Spinal cord (tissue), 10 donors: ENCODE results near the gene JMJD4. TPM values are rescaled to one million over a fixed set of nuclear protein-coding genes. Genes with fewer than 3 reads are reported as not detected.

Experiments used
- DNase-seq, 6 donors: peaks; one replicate each; pipeline versions ENCODE4 v3.0.0 to v3.0.0-alpha.2; 2013 to 2015; ENCODE audit warnings: low spot score in 6 of 6, low read depth in 4 of 6
- H3K27ac ChIP-seq: one replicate; pipeline ENCODE4 v1.5.1; 2013; ENCODE audit warnings: low read depth, low read length, control low read depth
- H3K27me3 ChIP-seq: one replicate; pipeline ENCODE4 v1.6.1; 2013; ENCODE audit warnings: low read length; ENCODE audit not compliant: control insufficient read depth, insufficient read depth
- H3K36me3 ChIP-seq: one replicate; pipeline ENCODE4 v1.6.1; 2013; ENCODE audit warnings: low read length; ENCODE audit not compliant: control insufficient read depth, insufficient read depth
- H3K4me1 ChIP-seq: one replicate; pipeline ENCODE4 v1.6.1; 2013; ENCODE audit warnings: low read length; ENCODE audit not compliant: control insufficient read depth, insufficient read depth
- H3K4me3 ChIP-seq: one replicate; pipeline ENCODE4 v1.5.1; 2013; ENCODE audit warnings: low read depth, low read length, control low read depth
- H3K9me3 ChIP-seq: one replicate; pipeline ENCODE4 v1.6.1; 2013; ENCODE audit warnings: low read length; ENCODE audit not compliant: control insufficient read depth, insufficient read depth
- WGBS: methylation state at CpG from one replicate; pipeline ENCODE4 v1.1.5; 2013; ENCODE audit warnings: missing lambda C conversion rate; ENCODE audit not compliant: insufficient coverage; 5-methylcytosine and 5-hydroxymethylcytosine counted together
- polyA plus RNA-seq, 2 donors: library from polyadenylated mRNA; unstranded; fragments of 120-200 nt; gene quantifications; one replicate each; pipeline ENCODE4 v1.2.1, GENCODE V29; 2013; ENCODE audit not compliant: insufficient read length in 2 of 2
- total RNA-seq, 2 donors: library from RNA; depleted of rRNA in 1 of 2; stranded (reverse); fragments of 120-200 nt in 1 of 2; fragments of >200 nt in 1 of 2; gene quantifications; one replicate each; pipeline versions ENCODE4 v1.2.3 to v1.2.4, GENCODE V29; 2013 to 2014
- donor health status: healthy.

Gene JMJD4
- total and polyA plus RNA-seq, 4 donors = 9.7 to 20.4 (median 16.5) TPM

GRCh38 chr1:227733751-227734545, 1.2 kb downstream of the JMJD4 start:
- 75% methylated on average over 21 of the region's 24 CpGs for WGBS
- Histone ChIP-seq H3K27me3 (no peaks in the 10 kb centered on the region), H3K9me3 (no peaks in the 10 kb centered on the region), H3K4me3 (peak overlapping the region; percentile 68), H3K4me1 (peaks cover 48% of the 10 kb centered on the region), H3K27ac (no peak overlapping the region), H3K36me3 (peaks cover 36% of the 10 kb centered on the region)
- no peak for DNase-seq

GRCh38 chr1:227733309-227733705, 1.8 kb downstream of the JMJD4 start:
- Histone ChIP-seq H3K27ac (no peak overlapping the region), H3K4me3 (no peak overlapping the region), H3K36me3 (peaks cover 36% of the 10 kb centered on the region), H3K27me3 (no peaks in the 10 kb centered on the region), H3K4me1 (peaks cover 54% of the 10 kb centered on the region), H3K9me3 (no peaks in the 10 kb centered on the region)
- 93% methylated on average over 9 of the region's 15 CpGs for WGBS
- DNase-seq = no peak

DNA sequence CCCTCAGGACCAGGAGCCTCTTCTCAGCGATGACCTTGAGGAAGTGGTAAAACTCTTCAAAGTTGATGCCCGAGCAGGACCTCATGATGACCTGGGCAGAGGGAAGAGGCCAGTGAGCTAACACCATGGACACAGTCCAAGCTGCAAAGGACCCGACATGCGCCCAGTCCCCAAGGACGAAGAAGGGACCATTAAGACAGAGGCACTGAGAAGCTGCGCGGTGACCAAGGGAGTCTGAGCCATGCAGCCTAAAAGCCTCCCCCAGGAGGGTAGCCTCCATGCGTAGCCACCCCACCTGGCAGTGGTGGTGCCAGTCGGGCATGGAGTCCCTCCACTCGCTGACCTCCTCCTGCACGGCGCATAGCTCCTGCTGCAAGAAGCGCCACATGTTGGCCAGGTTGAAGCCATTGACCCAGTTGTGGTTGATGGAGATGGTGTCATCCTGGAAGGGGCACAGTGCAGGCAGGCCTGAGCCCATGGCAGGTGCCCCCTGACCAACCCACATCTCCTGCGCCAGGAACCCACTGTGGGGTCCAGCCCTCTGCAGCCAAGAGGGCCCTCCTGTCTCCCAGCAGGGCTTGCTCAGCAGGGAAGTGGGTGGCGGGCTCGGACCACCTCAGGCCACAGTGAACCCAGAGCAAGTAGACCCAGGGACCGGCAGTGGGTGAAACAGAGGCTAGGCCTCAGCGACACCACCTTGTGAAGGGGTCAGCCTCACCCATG, 2.4 kb downstream of the JMJD4 start:
- DNase-seq = no peak
- H3K4me1 ChIP-seq = peaks cover 58% of the 10 kb centered on the region

DNA sequence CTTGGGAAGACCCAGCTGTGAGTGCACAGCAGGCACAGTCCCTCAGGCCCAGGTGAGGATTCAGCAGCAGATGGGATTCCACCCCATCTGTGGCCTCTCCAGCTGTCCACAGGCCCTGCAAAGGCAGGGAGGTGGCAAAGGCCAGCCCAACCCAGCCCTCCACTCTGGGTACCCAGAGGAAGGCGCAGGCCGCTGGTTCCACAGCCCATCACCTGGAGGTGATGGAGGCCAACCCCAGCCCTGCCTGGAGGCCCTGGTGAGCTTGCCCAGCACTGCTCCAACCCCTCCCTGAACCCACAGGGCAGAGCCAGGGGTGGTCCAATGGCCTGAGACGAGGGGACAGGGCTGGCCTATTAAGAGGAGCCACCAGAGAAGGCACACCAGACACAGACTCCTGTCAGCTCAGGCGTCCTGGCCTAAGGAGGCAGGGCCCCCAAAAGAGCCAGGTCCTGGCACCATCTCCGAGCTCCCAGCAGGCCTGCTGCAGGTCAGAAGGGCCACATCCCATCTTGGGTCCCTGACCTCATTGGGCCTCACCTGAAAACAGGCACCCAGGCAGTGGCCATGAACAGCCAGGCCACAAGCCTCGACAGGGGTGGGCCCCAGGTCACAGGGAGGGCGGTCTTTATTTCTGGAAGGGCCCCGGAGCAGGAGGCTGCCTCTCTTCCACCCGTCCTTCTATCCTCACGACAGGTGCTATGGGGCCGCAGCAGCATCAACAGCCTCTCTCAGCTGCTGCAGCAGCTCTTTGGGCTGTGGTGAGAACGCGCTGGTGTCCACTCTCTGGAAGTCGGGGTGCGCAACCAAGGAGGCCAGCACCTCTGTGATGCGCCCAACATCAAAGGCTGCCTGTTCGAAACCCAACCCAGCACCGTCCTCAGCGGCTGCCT, 3.2 kb downstream of the JMJD4 start:
- DNase-seq = no peak
- no peaks in the 10 kb centered on the region for H3K9me3 ChIP-seq
- H3K36me3 ChIP-seq = peaks cover 36% of the 10 kb centered on the region
- peaks cover 60% of the 10 kb centered on the region for H3K4me1 ChIP-seq
- no peak overlapping the region for H3K4me3 ChIP-seq
- WGBS = 97% methylated on average over 19 of the region's 19 CpGs
- no peaks in the 10 kb centered on the region for H3K27me3 ChIP-seq
- H3K27ac ChIP-seq = no peak overlapping the region

More for the DNA sequence above, 2.4 kb downstream of the JMJD4 start:
- H3K9me3 ChIP-seq = no peaks in the 10 kb centered on the region
- peaks cover 36% of the 10 kb centered on the region for H3K36me3 ChIP-seq
- no peak overlapping the region for H3K4me3 ChIP-seq
- H3K27ac ChIP-seq = no peak overlapping the region
- no peaks in the 10 kb centered on the region for H3K27me3 ChIP-seq
- 96% methylated on average over 17 of the region's 18 CpGs for WGBS

- Histone ChIP-seq H3K36me3 (peaks cover 36% of the 10 kb centered on the region), H3K4me1 (peaks cover 53% of the 10 kb centered on the region), H3K4me3 (no peak overlapping the region), H3K27me3 (no peaks in the 10 kb centered on the region), H3K9me3 (no peaks in the 10 kb centered on the region), H3K27ac (no peak overlapping the region)
- 84% methylated on average over 8 of the region's 11 CpGs for WGBS
- no peak for DNase-seq
These were observed 3.8 kb downstream of the JMJD4 start for GRCh38 chr1:227731241-227731677.

GRCh38 chr1:227730630-227731151, 4.4 kb downstream of the JMJD4 start:
- Histone ChIP-seq H3K27me3 (no peaks in the 10 kb centered on the region), H3K36me3 (peaks cover 36% of the 10 kb centered on the region), H3K9me3 (no peaks in the 10 kb centered on the region), H3K27ac (no peak overlapping the region), H3K4me1 (peaks cover 47% of the 10 kb centered on the region), H3K4me3 (no peak overlapping the region)
- DNase-seq = no peak
- 70% methylated on average over 16 of the region's 16 CpGs for WGBS

GRCh38 chr1:227729881-227730629, 5.0 kb downstream of the JMJD4 start:
- Histone ChIP-seq H3K27ac (no peak overlapping the region), H3K36me3 (peaks cover 36% of the 10 kb centered on the region), H3K4me3 (no peak overlapping the region), H3K27me3 (no peaks in the 10 kb centered on the region), H3K9me3 (no peaks in the 10 kb centered on the region), H3K4me1 (peaks cover 46% of the 10 kb centered on the region)
- WGBS = 54% methylated on average over 11 of the region's 13 CpGs
- DNase-seq = peak in 2 of 6 donors; percentile 52 to 62

DNA sequence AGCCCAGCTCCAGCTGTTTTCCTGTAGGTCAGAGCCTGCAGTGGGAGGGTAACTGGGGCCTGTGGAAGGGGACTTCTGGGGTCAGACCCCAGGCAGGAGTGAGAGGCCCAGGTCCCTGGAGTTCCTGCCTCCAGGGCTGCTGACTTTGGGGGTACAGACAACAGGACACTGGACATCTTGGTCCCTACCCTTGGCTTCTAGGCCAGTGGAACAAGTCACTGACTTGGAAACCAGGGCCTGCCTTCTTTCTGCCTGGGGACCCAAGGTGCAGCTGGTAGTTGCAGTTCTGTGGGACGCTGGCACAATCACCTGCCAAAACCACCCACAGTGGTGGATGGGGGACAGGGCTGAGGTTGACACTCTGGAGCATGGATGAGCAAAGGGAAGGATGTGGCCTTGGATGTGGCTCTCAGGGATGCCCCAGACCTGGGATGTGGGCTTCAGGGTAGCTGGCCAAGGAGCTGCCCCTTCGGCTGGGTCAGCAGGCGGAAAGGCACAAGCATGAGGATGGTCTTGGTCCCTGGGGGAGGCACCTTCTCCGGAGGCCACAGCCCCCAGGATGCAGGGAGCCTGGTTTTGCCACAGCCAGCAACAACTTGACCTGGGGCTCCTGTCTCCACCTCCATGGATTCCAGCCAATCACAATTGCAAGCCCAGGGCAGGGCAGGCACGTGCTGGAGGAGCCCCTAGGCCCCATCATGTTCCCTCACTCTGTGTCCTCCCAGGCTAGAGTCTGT, 5.8 kb downstream of the JMJD4 start:
- H3K9me3 ChIP-seq = no peaks in the 10 kb centered on the region
- peaks cover 42% of the 10 kb centered on the region for H3K4me1 ChIP-seq
- peak overlapping the region; percentile 51 for H3K4me3 ChIP-seq
- peaks cover 36% of the 10 kb centered on the region for H3K36me3 ChIP-seq
- no peak overlapping the region for H3K27ac ChIP-seq
- no peaks in the 10 kb centered on the region for H3K27me3 ChIP-seq
- DNase-seq = no peak
- 51% methylated on average over 5 of the region's 5 CpGs for whole genome bisulfite sequencing
